GM23248 (cell line): ENCODE measurements around the gene DMBT1.

Experiments
- EZH2 ChIP-seq: fragments of 200-600 bp; sonication (generic); IDR thresholded peaks from 2 replicates; pipeline ENCODE4 v1.6.1; 2018; ENCODE audit warnings: antibody characterized with exemption, mild to moderate bottlenecking; ENCODE audit not compliant: insufficient read depth, poor library complexity, severe bottlenecking
- EZH2phosphoT487 ChIP-seq: fragments of 200-600 bp; sonication (generic); IDR thresholded peaks from 2 replicates; pipeline ENCODE4 v1.6.1; 2018; ENCODE audit warnings: antibody characterized with exemption, moderate library complexity, mild to moderate bottlenecking, low read depth; ENCODE audit not compliant: insufficient read depth

DNA sequence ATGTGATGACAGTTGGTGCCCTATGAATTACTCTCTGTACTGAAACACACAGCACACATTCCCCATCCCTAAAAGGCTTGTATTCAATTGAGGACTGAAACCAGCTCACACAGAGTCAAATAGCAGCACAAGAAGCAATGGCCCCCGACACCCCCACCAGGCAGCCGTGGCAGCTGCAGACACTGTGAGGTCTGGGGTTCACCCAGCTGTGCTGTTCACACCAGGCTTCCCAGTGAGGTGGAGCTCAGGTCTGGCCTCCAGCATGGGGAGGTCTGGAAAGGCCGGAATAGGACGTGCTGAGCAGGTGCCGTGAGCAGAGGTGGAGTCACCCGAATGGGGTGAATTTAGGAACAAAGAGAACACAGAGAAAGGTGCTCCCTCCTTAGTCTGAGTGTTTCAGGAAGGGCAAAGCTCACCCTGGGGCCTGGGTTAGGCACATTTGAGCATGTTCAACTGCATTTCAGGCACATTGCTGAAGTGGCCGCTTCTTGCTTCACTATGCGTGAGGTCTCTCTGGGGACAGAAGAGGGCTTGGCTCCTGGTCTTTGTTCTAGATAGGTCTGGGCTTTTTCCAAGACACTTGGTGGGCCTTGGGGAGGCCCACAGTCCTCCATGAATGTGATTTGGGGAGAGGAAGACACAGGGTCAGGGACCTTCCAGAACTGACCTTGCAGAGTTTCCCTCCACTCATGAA lies 97.9 kb downstream of the DMBT1 start:
- no peak for TF ChIP-seq EZH2
- no peak for TF ChIP-seq EZH2phosphoT487
